HepG2 (cell line): Measurements from ENCODE around the gene NYNRIN. TPM values are rescaled to one million over a fixed set of nuclear protein-coding genes. Genes with fewer than 3 reads are reported as not detected.
A peak's percentile ranks its signal among the peaks of the same experiment; 100 is the strongest.

Experiments used
- CBX1 ChIP-seq: IDR thresholded peaks from one replicate; pipeline ENCODE4 v1.6.1; 2016; ENCODE audit warnings: antibody characterized with exemption, low read depth
- CBX5 ChIP-seq: sonication (generic); formaldehyde crosslinking; IDR thresholded peaks from 2 replicates; pipeline ENCODE4 v1.4.0; 2020; ENCODE audit warnings: missing genetic modification reagents, borderline replicate concordance
- CHCHD3 ChIP-seq: sonication (generic); formaldehyde crosslinking; IDR thresholded peaks from 2 replicates; pipeline ENCODE4 v1.8.0; 2022; ENCODE audit warnings: mild to moderate bottlenecking, missing genetic modification reagents, moderate library complexity
- CHD4 ChIP-seq: fragments of 200-600 bp; sonication (generic); IDR thresholded peaks from 2 replicates; pipeline ENCODE4 v1.7.0; 2017; ENCODE audit warnings: mild to moderate bottlenecking, low read length, borderline replicate concordance
- ELF1 ChIP-seq: sonication (generic); formaldehyde crosslinking; IDR thresholded peaks from 2 replicates; pipeline ENCODE4 v1.4.0; 2020; ENCODE audit warnings: missing genetic modification reagents
- ERF ChIP-seq: IDR thresholded peaks from 2 replicates; pipeline ENCODE4 v1.6.1; 2018; ENCODE audit warnings: missing biosample characterization, missing genetic modification reagents
- GRHL1 ChIP-seq: sonication (generic); formaldehyde crosslinking; conservative IDR thresholded peaks from 2 replicates; pipeline ENCODE4 v1.8.0; 2022; ENCODE audit warnings: missing genetic modification reagents
- HOXA3 ChIP-seq: sonication (generic); formaldehyde crosslinking; IDR thresholded peaks from 2 replicates; pipeline ENCODE4 v1.5.0; 2020; ENCODE audit warnings: missing genetic modification reagents
- JUNB ChIP-seq: sonication (generic); formaldehyde crosslinking; IDR thresholded peaks from 2 replicates; pipeline ENCODE4 v1.8.0; 2022; ENCODE audit warnings: missing genetic modification reagents, mild to moderate bottlenecking, borderline replicate concordance
- KDM1A ChIP-seq: IDR thresholded peaks from 2 replicates; pipeline ENCODE4 v1.6.1; 2016; ENCODE audit warnings: missing compliant biosample characterization
- KDM5B ChIP-seq: sonication (generic); formaldehyde crosslinking; IDR thresholded peaks from 2 replicates; pipeline ENCODE4 v1.4.0; 2020; ENCODE audit warnings: missing genetic modification reagents, mild to moderate bottlenecking, borderline replicate concordance
- MED8 ChIP-seq: sonication (generic); formaldehyde crosslinking; IDR thresholded peaks from 2 replicates; pipeline ENCODE4 v1.8.1; 2023; ENCODE audit warnings: mild to moderate bottlenecking, missing genetic modification reagents; ENCODE audit not compliant: insufficient replicate concordance
- MTA3 ChIP-seq: sonication (generic); formaldehyde crosslinking; IDR thresholded peaks from 2 replicates; pipeline ENCODE4 v1.4.0; 2020; ENCODE audit warnings: missing genetic modification reagents
- PRDM4 ChIP-seq: sonication (generic); formaldehyde crosslinking; IDR thresholded peaks from 2 replicates; pipeline ENCODE4 v1.9.0; 2021; ENCODE audit warnings: missing genetic modification reagents, borderline replicate concordance
- TFAP4 ChIP-seq: sonication (generic); IDR thresholded peaks from 2 replicates; pipeline ENCODE4 v1.6.1; 2016; ENCODE audit warnings: low read depth, borderline replicate concordance
- ZBTB1 ChIP-seq: sonication (generic); formaldehyde crosslinking; IDR thresholded peaks from 2 replicates; pipeline ENCODE4 v1.4.0; 2020; ENCODE audit warnings: missing genetic modification reagents, borderline replicate concordance
- ZFP36L2 ChIP-seq: sonication (generic); formaldehyde crosslinking; IDR thresholded peaks from 2 replicates; pipeline ENCODE4 v1.4.0; 2020; ENCODE audit warnings: missing genetic modification reagents
- ZNF546 ChIP-seq: sonication (generic); formaldehyde crosslinking; conservative IDR thresholded peaks from 2 replicates; pipeline ENCODE4 v1.8.1; 2023; ENCODE audit warnings: mild to moderate bottlenecking, missing genetic modification reagents
- ZNF572 ChIP-seq: sonication (generic); formaldehyde crosslinking; IDR thresholded peaks from 2 replicates; pipeline ENCODE4 v1.5.1; 2020; ENCODE audit warnings: mild to moderate bottlenecking, missing genetic modification reagents
- ZNF644 ChIP-seq: IDR thresholded peaks from 2 replicates; pipeline ENCODE4 v1.6.1; 2016; ENCODE audit warnings: low read depth
- polyA plus RNA-seq, 8 experiments: library from polyadenylated mRNA; depleted of rRNA in 3 of 8; stranded (reverse) in 7 of 8; unstranded in 1 of 8; fragments of >200 nt; fragmentation: Illumina TruSeq in 4 of 8; extraction: Trizol in 4 of 8; gene quantifications; 2 replicates each; pipeline versions ENCODE4 v1.2.1 to v1.2.3, GENCODE V29; 2011 to 2016; ENCODE audit warnings: low read depth in 4 of 8, missing spikeins in 1 of 8, mixed read lengths in 1 of 8; ENCODE audit not compliant: insufficient read depth in 1 of 8
- total RNA-seq, 5 experiments: library from RNA; depleted of rRNA; stranded (reverse); fragments of >200 nt; fragmentation: Illumina TruSeq; extraction: Trizol; gene quantifications; 2 replicates each; pipeline ENCODE4 v1.2.3, GENCODE V29; 2016; ENCODE audit warnings: low read depth in 1 of 5
- TF ChIP-seq, protein P1 (sequence below): sonication (generic); formaldehyde crosslinking; IDR thresholded peaks from 2 replicates; pipeline ENCODE4 v1.4.0; 2020; ENCODE audit warnings: mild to moderate bottlenecking, missing genetic modification reagents

NYNRIN gene
- total and polyA plus RNA-seq, 2 of the 13 experiments (the other 11 are each of a cell fraction or from before 2014, with no cell fraction given), result 0.63 to 1.1 TPM

DNA sequence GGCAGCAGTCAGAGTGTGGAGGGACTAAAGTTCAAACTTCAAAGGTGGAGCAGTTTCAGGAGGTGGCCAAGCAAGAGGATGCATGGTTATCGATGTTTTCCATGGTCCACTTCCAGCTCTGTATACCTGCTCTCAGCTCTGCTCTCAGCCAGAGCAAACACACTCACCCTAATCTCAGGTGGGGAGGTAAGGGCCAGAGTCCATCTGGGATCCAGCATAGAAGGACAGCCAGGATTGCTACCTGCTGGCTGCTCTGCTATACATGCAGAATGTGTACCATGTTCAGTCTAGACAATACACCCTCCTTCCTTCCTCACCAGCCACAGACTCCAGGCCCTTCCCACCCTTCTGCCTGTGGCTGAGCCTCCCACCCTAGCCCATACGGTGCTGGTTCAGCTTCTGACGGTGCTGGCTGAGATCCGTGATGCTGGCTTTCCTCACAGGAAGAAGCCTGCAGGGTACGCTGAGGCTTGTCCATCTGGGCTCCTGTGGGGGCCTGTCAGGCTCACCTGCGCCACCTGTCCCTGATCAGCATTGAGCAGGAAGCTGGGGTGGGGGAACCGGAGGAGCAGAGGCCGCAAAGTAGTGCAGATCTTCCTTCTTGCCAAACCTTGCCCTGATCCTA lies 28.2 kb downstream of the NYNRIN start (continued):
- TF ChIP-seq JUNB (CRISPR knock-in tag) (no peak), KDM1A (CRISPR knock-in tag) (peak; percentile 69; the same call in 1 of the 2 replicates), ELF1 (CRISPR knock-in tag) (no peak), GRHL1 (no peak), CBX1 (peak; percentile 29), CHCHD3 (no peak), KDM5B (peak; percentile 82; the same call in 1 of the 2 replicates), MED8 (CRISPR knock-in tag) (no peak), CHD4 (no peak), TFAP4 (peak; percentile 53; the same call in 1 of the 2 replicates), ZBTB1 (CRISPR knock-in tag) (no peak), HOXA3 (CRISPR knock-in tag) (peak; percentile 78), ZNF644 (CRISPR knock-in tag) (peak; percentile 85), CBX5 (CRISPR knock-in tag) (peak; percentile 44; the same call in 1 of the 2 replicates), PRDM4 (CRISPR knock-in tag) (no peak), ERF (CRISPR knock-in tag) (peak; percentile 95), ZFP36L2 (CRISPR knock-in tag) (no peak), ZNF546 (CRISPR knock-in tag) (peak; percentile 62; the same call in 1 of the 2 replicates), ZNF572 (CRISPR knock-in tag) (no peak), MTA3 (CRISPR knock-in tag) (no peak)
- TF ChIP-seq, protein P1, sequence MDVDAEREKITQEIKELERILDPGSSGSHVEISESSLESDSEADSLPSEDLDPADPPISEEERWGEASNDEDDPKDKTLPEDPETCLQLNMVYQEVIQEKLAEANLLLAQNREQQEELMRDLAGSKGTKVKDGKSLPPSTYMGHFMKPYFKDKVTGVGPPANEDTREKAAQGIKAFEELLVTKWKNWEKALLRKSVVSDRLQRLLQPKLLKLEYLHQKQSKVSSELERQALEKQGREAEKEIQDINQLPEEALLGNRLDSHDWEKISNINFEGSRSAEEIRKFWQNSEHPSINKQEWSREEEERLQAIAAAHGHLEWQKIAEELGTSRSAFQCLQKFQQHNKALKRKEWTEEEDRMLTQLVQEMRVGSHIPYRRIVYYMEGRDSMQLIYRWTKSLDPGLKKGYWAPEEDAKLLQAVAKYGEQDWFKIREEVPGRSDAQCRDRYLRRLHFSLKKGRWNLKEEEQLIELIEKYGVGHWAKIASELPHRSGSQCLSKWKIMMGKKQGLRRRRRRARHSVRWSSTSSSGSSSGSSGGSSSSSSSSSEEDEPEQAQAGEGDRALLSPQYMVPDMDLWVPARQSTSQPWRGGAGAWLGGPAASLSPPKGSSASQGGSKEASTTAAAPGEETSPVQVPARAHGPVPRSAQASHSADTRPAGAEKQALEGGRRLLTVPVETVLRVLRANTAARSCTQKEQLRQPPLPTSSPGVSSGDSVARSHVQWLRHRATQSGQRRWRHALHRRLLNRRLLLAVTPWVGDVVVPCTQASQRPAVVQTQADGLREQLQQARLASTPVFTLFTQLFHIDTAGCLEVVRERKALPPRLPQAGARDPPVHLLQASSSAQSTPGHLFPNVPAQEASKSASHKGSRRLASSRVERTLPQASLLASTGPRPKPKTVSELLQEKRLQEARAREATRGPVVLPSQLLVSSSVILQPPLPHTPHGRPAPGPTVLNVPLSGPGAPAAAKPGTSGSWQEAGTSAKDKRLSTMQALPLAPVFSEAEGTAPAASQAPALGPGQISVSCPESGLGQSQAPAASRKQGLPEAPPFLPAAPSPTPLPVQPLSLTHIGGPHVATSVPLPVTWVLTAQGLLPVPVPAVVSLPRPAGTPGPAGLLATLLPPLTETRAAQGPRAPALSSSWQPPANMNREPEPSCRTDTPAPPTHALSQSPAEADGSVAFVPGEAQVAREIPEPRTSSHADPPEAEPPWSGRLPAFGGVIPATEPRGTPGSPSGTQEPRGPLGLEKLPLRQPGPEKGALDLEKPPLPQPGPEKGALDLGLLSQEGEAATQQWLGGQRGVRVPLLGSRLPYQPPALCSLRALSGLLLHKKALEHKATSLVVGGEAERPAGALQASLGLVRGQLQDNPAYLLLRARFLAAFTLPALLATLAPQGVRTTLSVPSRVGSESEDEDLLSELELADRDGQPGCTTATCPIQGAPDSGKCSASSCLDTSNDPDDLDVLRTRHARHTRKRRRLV (CRISPR knock-in tag), result no peak
